ENCODE data around the gene EIF4H.

DNA sequence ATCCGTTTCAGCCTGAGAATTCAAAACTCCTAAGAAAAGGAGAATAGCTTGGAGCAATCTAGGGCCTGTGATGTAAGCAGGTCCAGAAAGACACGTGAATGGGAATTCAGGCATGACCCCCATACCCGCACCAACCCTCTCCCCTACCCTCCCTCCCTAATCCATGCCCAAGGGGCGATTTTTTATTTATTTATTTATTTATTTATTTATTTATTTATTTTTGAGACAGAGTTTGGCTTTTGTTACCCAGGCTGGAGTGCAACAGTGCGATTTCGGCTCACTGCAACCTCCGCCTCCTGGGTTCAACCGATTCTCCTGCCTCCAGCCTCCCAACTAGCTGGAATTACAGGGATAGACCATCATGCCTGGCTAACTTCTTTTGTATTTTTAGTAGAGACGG is 16.6 kb upstream of the EIF4H start:
- TF ChIP-seq, protein P1, sequence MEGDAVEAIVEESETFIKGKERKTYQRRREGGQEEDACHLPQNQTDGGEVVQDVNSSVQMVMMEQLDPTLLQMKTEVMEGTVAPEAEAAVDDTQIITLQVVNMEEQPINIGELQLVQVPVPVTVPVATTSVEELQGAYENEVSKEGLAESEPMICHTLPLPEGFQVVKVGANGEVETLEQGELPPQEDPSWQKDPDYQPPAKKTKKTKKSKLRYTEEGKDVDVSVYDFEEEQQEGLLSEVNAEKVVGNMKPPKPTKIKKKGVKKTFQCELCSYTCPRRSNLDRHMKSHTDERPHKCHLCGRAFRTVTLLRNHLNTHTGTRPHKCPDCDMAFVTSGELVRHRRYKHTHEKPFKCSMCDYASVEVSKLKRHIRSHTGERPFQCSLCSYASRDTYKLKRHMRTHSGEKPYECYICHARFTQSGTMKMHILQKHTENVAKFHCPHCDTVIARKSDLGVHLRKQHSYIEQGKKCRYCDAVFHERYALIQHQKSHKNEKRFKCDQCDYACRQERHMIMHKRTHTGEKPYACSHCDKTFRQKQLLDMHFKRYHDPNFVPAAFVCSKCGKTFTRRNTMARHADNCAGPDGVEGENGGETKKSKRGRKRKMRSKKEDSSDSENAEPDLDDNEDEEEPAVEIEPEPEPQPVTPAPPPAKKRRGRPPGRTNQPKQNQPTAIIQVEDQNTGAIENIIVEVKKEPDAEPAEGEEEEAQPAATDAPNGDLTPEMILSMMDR (IDR thresholded peaks at IDR 0.05): no peak
- TF ChIP-seq POLR2A (IDR thresholded peaks at IDR 0.05) (no peak), POLR2AphosphoS5 (IDR thresholded peaks at IDR 0.05) (no peak), EP300 (IDR thresholded peaks at IDR 0.05) (no peak)
